Testis (tissue), 3 donors: ENCODE data around the gene CENPX. TPM values are rescaled to one million over a fixed set of nuclear protein-coding genes. Genes with fewer than 3 reads are reported as not detected.

Experiments
- DNase-seq: peaks from one replicate; pipeline ENCODE4 v3.0.0-alpha.2; 2019
- H3K27ac ChIP-seq, 2 donors: fragments of 200-600 bp; sonication (generic); one replicate each; pipeline ENCODE4 v1.5.1; 2019
- H3K27me3 ChIP-seq: fragments of 200-600 bp; sonication (generic); one replicate; pipeline ENCODE4 v1.5.1; 2019
- H3K36me3 ChIP-seq: fragments of 200-600 bp; sonication (generic); one replicate; pipeline ENCODE4 v1.5.1; 2017; ENCODE audit warnings: low read depth; ENCODE audit errors: missing control alignments
- H3K4me1 ChIP-seq: fragments of 200-600 bp; sonication (generic); one replicate; pipeline ENCODE4 v1.5.1; 2019
- H3K4me3 ChIP-seq, 2 donors: fragments of 200-600 bp; sonication (generic); one replicate each; pipeline ENCODE4 v1.5.1; 2017 to 2019
- H3K9me3 ChIP-seq: fragments of 200-600 bp; sonication (generic); one replicate; pipeline ENCODE4 v1.5.1; 2017
- POLR2A ChIP-seq: fragments of 450-650 bp; IDR thresholded peaks from one replicate; pipeline ENCODE4 v1.6.1; 2017; ENCODE audit warnings: antibody characterized with exemption, mild to moderate bottlenecking, moderate library complexity
- WGBS, 2 donors: methylation state at CpG; one replicate each; pipeline ENCODE4 v1.1.5; 2018; 5-methylcytosine and 5-hydroxymethylcytosine counted together
- intact Hi-C: fragments of 100-400 bp; cut with DNase I; formaldehyde crosslinking; loops from one replicate; pipeline ENCODE4 v1.15.1; 2023; ENCODE audit warnings: low total_unique reads
- polyA plus RNA-seq: library from polyadenylated mRNA; stranded (reverse); fragments of 350-450 nt; fragmentation: Illumina TruSeq; extraction: RNeasy Lipid Tissue Mini Kit (QIAGEN cat#74804); gene quantifications from one replicate; pipeline ENCODE4 v1.2.3, GENCODE V29; 2014; ENCODE audit warnings: low read depth, low replicate concordance; ENCODE audit not compliant: insufficient read depth
- total RNA-seq, 2 donors: library from RNA; depleted of rRNA; stranded (reverse); fragments of >200 nt; gene quantifications; one replicate each; pipeline ENCODE4 v1.2.3, GENCODE V29; 2016
- TF ChIP-seq, protein P1 (sequence below), 3 experiments: fragments of 450-650 bp in 2 of 3; fragments of 200-600 bp in 1 of 3; sonication (generic) in 1 of 3; IDR thresholded peaks; one replicate each; pipeline ENCODE4 v1.5.1; 2016 to 2019; ENCODE audit warnings: antibody characterized with exemption in 3 of 3, mild to moderate bottlenecking in 2 of 3, moderate library complexity in 1 of 3

The CENPX gene
- total and polyA plus RNA-seq, 3 donors from 2014 or later: 43.0 to 51.8 (median 43.5) TPM

DNA sequence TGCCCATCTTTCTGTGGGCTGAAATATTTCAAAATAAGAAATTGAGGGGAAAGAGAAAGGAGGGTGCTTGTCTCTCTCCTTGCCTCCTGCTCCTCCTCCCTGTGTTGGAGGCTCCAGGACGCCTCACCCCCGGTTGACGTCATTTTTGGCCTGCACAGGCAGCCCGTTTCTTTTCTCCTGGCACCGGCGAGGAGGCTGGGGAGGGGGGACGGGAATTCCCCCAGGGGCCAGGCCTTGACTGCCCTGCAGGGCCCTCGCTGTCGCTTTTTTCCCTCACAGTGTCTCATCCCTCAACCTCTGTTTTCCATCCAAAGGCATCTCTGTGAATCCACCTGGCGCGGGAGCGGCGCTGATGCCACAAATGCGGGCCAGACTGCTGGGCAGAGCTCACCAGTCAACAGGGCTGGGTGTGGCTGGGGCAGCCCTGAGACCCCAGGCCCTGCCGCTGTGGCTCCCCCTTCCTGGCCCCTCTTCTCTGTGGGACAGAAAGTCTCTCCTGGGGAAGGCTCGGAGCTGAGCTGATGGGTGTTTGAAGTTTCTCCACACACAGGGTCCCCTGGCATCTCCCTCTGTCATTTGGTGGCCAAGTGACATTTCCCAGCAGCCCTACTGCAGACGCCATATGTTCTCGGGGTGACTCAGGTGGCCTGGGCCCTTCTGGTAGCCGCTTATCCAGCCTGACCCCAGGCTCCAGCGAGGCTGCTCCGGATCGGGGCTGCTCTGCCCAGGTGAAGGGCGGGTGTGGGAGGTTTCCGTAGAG, 16.0 kb downstream of the CENPX start:
- no peak for DNase-seq
- H3K36me3 ChIP-seq: no peaks in the 10 kb centered on the region
- no peaks in the 10 kb centered on the region for H3K4me1 ChIP-seq
- no peaks in the 10 kb centered on the region for H3K9me3 ChIP-seq
- WGBS, 2 donors: 77 to 86% methylated on average over 15 to 24 of the region's 24 CpGs
- TF ChIP-seq, protein P1, sequence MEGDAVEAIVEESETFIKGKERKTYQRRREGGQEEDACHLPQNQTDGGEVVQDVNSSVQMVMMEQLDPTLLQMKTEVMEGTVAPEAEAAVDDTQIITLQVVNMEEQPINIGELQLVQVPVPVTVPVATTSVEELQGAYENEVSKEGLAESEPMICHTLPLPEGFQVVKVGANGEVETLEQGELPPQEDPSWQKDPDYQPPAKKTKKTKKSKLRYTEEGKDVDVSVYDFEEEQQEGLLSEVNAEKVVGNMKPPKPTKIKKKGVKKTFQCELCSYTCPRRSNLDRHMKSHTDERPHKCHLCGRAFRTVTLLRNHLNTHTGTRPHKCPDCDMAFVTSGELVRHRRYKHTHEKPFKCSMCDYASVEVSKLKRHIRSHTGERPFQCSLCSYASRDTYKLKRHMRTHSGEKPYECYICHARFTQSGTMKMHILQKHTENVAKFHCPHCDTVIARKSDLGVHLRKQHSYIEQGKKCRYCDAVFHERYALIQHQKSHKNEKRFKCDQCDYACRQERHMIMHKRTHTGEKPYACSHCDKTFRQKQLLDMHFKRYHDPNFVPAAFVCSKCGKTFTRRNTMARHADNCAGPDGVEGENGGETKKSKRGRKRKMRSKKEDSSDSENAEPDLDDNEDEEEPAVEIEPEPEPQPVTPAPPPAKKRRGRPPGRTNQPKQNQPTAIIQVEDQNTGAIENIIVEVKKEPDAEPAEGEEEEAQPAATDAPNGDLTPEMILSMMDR (IDR thresholded peaks at IDR 0.05): no peak
- no peak for TF ChIP-seq POLR2A
- H3K27me3 ChIP-seq: no peaks in the 10 kb centered on the region
- intact Hi-C loops: no loop called here
- H3K27ac ChIP-seq: no peak overlapping the region
- H3K4me3 ChIP-seq: no peak overlapping the region

DNA sequence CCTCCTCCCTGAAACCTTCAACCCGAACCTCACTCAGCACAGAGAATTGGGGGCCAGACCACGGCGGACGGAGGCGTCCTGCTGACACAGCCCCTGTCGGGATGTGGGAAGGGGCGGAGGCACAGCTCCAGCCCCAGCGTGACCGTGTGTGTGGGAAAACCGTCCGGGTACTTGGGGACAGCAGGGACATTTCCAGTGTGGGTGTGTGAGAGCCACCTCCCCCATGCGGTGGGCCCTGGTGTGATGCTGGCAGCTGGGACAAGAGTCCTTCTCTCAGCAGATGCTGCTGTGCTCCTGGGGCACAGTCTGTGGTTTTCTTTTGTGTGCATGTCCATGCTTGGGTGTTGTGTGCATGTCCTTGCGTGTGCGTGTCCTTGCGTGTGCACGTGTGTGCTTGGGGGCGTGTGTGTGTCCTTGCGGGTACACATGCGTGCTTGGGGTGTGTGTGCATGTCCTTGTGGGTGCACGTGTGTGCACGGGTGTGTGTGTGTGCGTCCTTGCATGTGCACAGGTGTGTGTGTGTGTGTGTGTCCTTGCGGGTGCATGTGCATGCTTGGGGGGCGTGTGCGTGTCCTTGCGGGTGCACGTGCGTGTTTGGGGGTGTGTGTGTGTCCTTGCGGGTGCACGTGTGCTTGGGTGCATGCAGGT, 16.9 kb downstream of the CENPX start:
- no peaks in the 10 kb centered on the region for H3K4me1 ChIP-seq
- intact Hi-C loops: no loop called here
- 91 to 95% methylated on average over 16 to 30 of the region's 30 CpGs for whole genome bisulfite sequencing, 2 donors

DNA sequence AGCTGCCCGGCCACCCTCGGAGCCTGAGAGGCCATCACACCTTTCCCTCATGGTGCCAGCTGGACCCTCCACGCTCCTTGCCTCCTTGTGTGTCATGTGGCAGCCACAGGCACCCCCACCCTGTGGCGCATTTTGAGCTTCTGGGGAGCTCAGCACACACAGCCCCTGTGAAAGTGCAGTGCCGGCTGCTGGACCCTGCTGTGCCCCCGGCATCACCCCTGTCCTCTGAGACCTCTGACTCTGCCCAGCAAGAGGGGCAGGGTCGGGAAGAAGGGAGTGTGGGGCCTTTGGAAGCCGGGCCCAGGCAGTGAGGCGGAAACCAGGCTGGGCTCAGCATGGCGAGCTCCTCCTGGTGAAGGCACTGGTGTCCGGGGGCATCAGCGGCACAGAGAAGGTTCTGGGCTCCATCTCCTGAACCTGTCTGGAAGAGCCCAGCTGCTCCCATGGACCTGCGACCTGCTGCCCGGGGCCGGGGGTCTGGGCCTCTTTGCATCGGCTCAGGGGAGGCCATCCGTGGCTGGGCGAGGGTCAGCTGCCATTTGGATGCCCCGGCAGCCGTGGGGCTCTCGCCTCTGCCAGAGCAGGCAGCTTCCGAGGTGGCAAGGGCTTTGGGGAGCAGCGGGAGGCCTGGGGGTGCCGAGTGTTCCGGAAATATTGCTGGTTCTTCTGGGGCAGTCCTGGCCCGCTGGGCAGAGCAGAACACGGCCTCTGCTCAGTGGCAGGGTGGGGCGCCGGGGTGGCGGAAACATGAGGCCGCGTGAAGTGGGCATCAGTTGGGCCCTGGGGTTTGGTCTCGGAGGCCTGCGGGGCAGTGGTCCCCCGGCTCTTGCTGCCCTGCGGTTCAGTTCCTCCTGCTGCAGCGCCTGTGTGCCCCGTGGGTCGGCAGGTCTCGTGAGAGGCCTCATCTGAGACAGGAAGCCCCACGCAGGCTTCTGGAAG, 17.9 kb downstream of the CENPX start:
- H3K27ac ChIP-seq: no peak overlapping the region
- WGBS, 2 donors: 91 to 92% methylated on average over 8 to 41 of the region's 41 CpGs

More for the DNA sequence above, 16.9 kb downstream of the CENPX start:
- no peak for TF ChIP-seq POLR2A
- TF ChIP-seq, protein P1 (IDR thresholded peaks at IDR 0.05): no peak
- no peaks in the 10 kb centered on the region for H3K27me3 ChIP-seq
- H3K27ac ChIP-seq: no peak overlapping the region
- H3K4me3 ChIP-seq: no peak overlapping the region
- no peak for DNase-seq
- H3K36me3 ChIP-seq: no peaks in the 10 kb centered on the region
- H3K9me3 ChIP-seq: no peaks in the 10 kb centered on the region

More for the DNA sequence above, 17.9 kb downstream of the CENPX start:
- Histone ChIP-seq H3K4me1 (no peaks in the 10 kb centered on the region), H3K27me3 (no peaks in the 10 kb centered on the region), H3K36me3 (no peaks in the 10 kb centered on the region), H3K9me3 (no peaks in the 10 kb centered on the region), H3K4me3 (no peak overlapping the region)
- no peak for DNase-seq
- TF ChIP-seq, protein P1 (IDR thresholded peaks at IDR 0.05): no peak
- no peak for TF ChIP-seq POLR2A
- intact Hi-C loops: no loop called here
